ENCODE measurements around the gene ADGB. TPM values are rescaled to one million over a fixed set of nuclear protein-coding genes. Genes with fewer than 3 reads are reported as not detected.
"Not testable (repeated sequence)": the region's sequence is repeated elsewhere in the genome, so short reads cannot be mapped to it uniquely, and the experiment has no call there.

The ADGB gene
- total RNA-seq, 2 experiments from 2014 or later: not detected

DNA sequence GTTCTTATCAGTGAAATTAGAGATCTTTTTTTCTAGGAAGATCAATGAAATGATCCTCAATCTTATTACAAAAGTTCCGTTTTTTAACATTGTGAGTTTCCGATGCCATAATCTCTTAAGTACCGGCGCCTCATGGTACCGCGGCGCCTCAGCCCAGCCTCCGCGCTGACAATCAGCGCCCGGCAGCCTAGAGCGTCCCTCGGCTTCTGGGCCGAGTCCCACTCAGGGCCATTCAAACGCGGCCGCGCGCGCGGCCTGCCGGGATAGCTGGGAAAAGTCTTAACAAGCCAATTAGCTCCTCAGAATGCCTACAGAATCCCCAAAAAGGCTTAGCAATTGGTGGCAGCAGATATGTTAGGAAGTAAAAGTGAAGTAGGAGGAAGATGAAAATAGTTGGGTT is 204.8 kb downstream of the ADGB start:
- Histone ChIP-seq H3K4me3 (ENCODE audit: low read length) (no peak overlapping the region), H3K27ac (ENCODE audit: low read depth in 1 of 2, low read length in 2 of 2) (no peak overlapping the region), H3K36me3 (ENCODE audit: insufficient read depth, low read length) (no peaks in the 10 kb centered on the region), H3K9me3 (ENCODE audit: control insufficient read depth in 1 of 2, insufficient read depth in 1 of 2, low read length in 2 of 2) (no peaks in the 10 kb centered on the region), H3K4me1 (ENCODE audit: insufficient read depth, low read length) (no peaks in the 10 kb centered on the region), H3K27me3 (ENCODE audit: control insufficient read depth in 1 of 2, insufficient read depth in 2 of 2, low read length in 2 of 2) (no peaks in the 10 kb centered on the region)
- Mint-ChIP-seq H3K4me1 (ENCODE audit: low read depth) (no peaks in the 10 kb centered on the region), H3K36me3 (ENCODE audit: low read depth) (no peaks in the 10 kb centered on the region), H3K9me3 (no peaks in the 10 kb centered on the region), H3K4me3 (no peak overlapping the region), H3K27ac (no peak overlapping the region), H3K27me3 (no peaks in the 10 kb centered on the region)
- no peak for ATAC-seq (ENCODE audit: poor library complexity)
- ChIA-PET CTCF (no interaction called here), POLR2A (no interaction called here)
- intact Hi-C loops (cut with DNase I, micrococcal nuclease): no loop called here
- TF ChIP-seq, protein P1, sequence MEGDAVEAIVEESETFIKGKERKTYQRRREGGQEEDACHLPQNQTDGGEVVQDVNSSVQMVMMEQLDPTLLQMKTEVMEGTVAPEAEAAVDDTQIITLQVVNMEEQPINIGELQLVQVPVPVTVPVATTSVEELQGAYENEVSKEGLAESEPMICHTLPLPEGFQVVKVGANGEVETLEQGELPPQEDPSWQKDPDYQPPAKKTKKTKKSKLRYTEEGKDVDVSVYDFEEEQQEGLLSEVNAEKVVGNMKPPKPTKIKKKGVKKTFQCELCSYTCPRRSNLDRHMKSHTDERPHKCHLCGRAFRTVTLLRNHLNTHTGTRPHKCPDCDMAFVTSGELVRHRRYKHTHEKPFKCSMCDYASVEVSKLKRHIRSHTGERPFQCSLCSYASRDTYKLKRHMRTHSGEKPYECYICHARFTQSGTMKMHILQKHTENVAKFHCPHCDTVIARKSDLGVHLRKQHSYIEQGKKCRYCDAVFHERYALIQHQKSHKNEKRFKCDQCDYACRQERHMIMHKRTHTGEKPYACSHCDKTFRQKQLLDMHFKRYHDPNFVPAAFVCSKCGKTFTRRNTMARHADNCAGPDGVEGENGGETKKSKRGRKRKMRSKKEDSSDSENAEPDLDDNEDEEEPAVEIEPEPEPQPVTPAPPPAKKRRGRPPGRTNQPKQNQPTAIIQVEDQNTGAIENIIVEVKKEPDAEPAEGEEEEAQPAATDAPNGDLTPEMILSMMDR (IDR thresholded peaks at IDR 0.05): no peak
- DNase-seq: no peak

DNA sequence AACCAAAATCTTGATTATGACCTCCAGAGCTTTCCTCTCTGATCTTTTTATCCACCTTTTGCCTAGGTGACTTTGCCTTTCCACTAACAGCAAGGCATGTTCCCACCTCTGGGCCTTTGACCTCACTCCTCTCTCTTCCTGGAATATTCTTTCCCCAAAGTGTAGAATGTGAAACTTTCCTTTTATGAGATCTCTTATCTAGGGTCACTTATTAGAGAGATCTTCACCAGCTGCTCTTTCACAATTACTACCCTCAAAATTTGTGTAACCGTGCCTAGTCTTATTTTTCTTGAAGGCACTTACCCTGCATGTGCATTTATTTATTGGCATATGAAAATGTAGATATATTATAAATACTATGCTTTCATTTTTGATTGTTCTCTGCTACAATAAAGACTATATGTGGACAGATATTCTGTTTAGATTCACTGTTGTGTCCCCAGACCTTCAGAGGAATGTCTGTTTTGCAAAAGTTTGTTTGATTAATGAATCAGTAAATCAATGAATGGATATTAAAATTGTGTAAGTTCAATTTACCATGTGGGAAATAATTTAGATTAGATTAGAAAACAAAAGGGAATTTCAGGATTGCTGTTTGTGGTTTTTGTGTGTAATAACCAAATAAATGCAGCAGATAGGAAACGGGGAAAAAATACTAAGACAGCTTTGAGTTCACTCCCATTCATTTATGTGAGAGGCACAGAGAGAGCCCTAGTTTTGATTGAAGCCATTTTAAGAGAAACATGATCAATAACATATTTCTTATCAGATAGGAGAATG is 207.0 kb downstream of the ADGB start:
- intact Hi-C loops (cut with DNase I, micrococcal nuclease): no loop called here
- no peaks in the 10 kb centered on the region for H3K9me3 ChIP-seq (ENCODE audit: control insufficient read depth in 1 of 2, insufficient read depth in 1 of 2, low read length in 2 of 2)
- no peak overlapping the region for H3K27ac Mint-ChIP-seq
- no peaks in the 10 kb centered on the region for H3K36me3 ChIP-seq (ENCODE audit: insufficient read depth, low read length)
- CTCF ChIA-PET: no interaction called here
- H3K27ac ChIP-seq (ENCODE audit: low read depth in 1 of 2, low read length in 2 of 2): no peak overlapping the region
- POLR2A ChIA-PET: no interaction called here
- no peaks in the 10 kb centered on the region for H3K36me3 Mint-ChIP-seq (ENCODE audit: low read depth)
- H3K4me1 ChIP-seq (ENCODE audit: insufficient read depth, low read length): no peaks in the 10 kb centered on the region
- TF ChIP-seq, protein P1 (IDR thresholded peaks at IDR 0.05): no peak
- no peaks in the 10 kb centered on the region for H3K27me3 Mint-ChIP-seq
- ATAC-seq (ENCODE audit: poor library complexity) (no peak), DNase-seq (no peak)
- H3K4me1 Mint-ChIP-seq (ENCODE audit: low read depth): no peaks in the 10 kb centered on the region
- H3K9me3 Mint-ChIP-seq: no peaks in the 10 kb centered on the region
- H3K4me3 Mint-ChIP-seq: no peak overlapping the region
- H3K4me3 ChIP-seq (ENCODE audit: low read length): no peak overlapping the region
- no peaks in the 10 kb centered on the region for H3K27me3 ChIP-seq (ENCODE audit: control insufficient read depth in 1 of 2, insufficient read depth in 2 of 2, low read length in 2 of 2)

DNA sequence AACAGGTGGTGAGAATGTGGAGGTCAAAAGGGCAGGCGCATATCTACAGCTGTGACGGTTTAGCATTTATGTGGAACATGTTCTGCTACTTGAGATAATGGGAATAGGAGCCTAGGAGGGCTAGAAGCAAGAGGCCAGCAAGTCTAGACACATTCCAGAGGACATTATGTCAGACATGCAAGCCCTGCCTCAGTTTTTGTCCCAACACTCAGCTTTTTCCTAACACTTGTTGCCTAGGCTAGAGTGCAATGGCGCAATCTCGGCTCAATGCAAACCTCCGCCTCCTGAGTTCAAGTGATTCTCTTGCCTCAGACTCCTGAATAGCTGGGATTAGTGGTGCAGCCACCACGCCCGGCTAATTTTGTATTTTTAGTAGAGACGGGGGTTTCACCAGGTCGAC is 210.2 kb downstream of the ADGB start:
- H3K27ac ChIP-seq (ENCODE audit: low read depth in 1 of 2, low read length in 2 of 2); DNase-seq; H3K9me3 ChIP-seq (ENCODE audit: control insufficient read depth in 1 of 2, insufficient read depth in 1 of 2, low read length in 2 of 2); POLR2A ChIA-PET; H3K27ac Mint-ChIP-seq; CTCF ChIA-PET; H3K27me3 Mint-ChIP-seq; H3K4me1 Mint-ChIP-seq (ENCODE audit: low read depth); H3K4me1 ChIP-seq (ENCODE audit: insufficient read depth, low read length); H3K4me3 Mint-ChIP-seq; H3K36me3 Mint-ChIP-seq (ENCODE audit: low read depth); H3K27me3 ChIP-seq (ENCODE audit: control insufficient read depth in 1 of 2, insufficient read depth in 2 of 2, low read length in 2 of 2); H3K4me3 ChIP-seq (ENCODE audit: low read length); intact Hi-C loops (cut with DNase I, micrococcal nuclease); H3K9me3 Mint-ChIP-seq; ATAC-seq (ENCODE audit: poor library complexity); H3K36me3 ChIP-seq (ENCODE audit: insufficient read depth, low read length): not testable (repeated sequence)

DNA sequence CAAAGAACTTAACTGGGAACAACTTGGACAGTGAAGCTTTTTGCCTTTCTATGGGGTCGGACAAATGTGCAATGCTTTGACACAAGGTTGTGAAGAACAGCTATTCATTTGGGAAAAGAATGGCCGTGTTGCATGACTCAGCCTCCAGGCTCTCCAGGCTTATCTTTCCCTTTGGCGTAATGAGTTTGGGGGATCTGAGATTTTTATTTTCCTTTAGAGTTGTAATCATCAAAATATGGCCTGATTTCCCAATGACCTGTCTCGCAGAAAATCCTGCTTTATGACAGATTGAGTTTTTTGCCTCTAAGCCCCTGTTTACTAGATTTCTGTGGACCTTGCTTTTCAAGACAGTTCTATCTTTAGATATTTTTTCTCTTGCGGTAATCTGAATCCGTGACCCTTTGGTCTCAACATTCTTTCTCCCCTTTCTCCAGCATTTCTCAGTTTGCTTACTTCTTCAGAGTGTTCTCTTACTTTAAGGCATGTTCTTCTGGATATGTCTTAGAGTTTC is 214.1 kb downstream of the ADGB start:
- H3K36me3 ChIP-seq (ENCODE audit: insufficient read depth, low read length): not testable (repeated sequence)

More for the DNA sequence above, 214.1 kb downstream of the ADGB start:
- ATAC-seq (ENCODE audit: poor library complexity); H3K27ac ChIP-seq (ENCODE audit: low read depth in 1 of 2, low read length in 2 of 2); H3K27ac Mint-ChIP-seq; H3K27me3 ChIP-seq (ENCODE audit: control insufficient read depth in 1 of 2, insufficient read depth in 2 of 2, low read length in 2 of 2); H3K4me3 ChIP-seq (ENCODE audit: low read length); H3K36me3 Mint-ChIP-seq (ENCODE audit: low read depth); H3K4me1 Mint-ChIP-seq (ENCODE audit: low read depth); H3K27me3 Mint-ChIP-seq; H3K9me3 Mint-ChIP-seq; intact Hi-C loops (cut with DNase I, micrococcal nuclease); H3K4me3 Mint-ChIP-seq; POLR2A ChIA-PET; CTCF ChIA-PET; DNase-seq; H3K4me1 ChIP-seq (ENCODE audit: insufficient read depth, low read length); H3K9me3 ChIP-seq (ENCODE audit: control insufficient read depth in 1 of 2, insufficient read depth in 1 of 2, low read length in 2 of 2): not testable (repeated sequence)
